Progenitor cell of endocrine pancreas (in vitro differentiated cells): ENCODE results near the gene NKX2-2. TPM values are rescaled to one million over a fixed set of nuclear protein-coding genes. Genes with fewer than 3 reads are reported as not detected.

Source experiments
- DNase-seq: peaks from one replicate; pipeline ENCODE4 v3.0.0; 2021; ENCODE audit warnings: low spot score; ENCODE audit not compliant: unreplicated experiment
- H3K27ac Mint-ChIP-seq: 2 replicates; pipeline ENCODE4 v1.8.0; 2021; ENCODE audit warnings: mild to moderate bottlenecking, moderate library complexity, mixed read lengths
- H3K27me3 Mint-ChIP-seq: 2 replicates; pipeline ENCODE4 v1.8.0; 2021; ENCODE audit warnings: mixed read lengths
- H3K36me3 Mint-ChIP-seq: 2 replicates; pipeline ENCODE4 v1.8.0; 2022; ENCODE audit warnings: mixed read lengths; ENCODE audit not compliant: insufficient read depth
- H3K4me1 Mint-ChIP-seq: 2 replicates; pipeline ENCODE4 v1.8.0; 2021; ENCODE audit warnings: low read depth, mixed read lengths
- H3K4me3 Mint-ChIP-seq: 2 replicates; pipeline ENCODE4 v1.8.0; 2021; ENCODE audit warnings: low read depth, mild to moderate bottlenecking, moderate library complexity, mixed read lengths
- H3K9me3 Mint-ChIP-seq: 2 replicates; pipeline ENCODE4 v1.8.0; 2021; ENCODE audit warnings: low read depth, mixed read lengths
- total RNA-seq: library from RNA; stranded (reverse); gene quantifications from 2 replicates; pipeline ENCODE4 v1.2.1, GENCODE V29; 2021
- TF ChIP-seq, protein P1 (sequence below): fragments of 200-600 bp; sonication (generic); IDR thresholded peaks from one replicate; pipeline ENCODE4 v1.5.0; 2021; ENCODE audit warnings: antibody characterized with exemption, mild to moderate bottlenecking; ENCODE audit not compliant: unreplicated experiment

NKX2-2 gene
- total RNA-seq, 1 donor from 2014 or later = 15.5 TPM

GRCh38 chr20:21522481-21523280 lies 8.8 kb upstream of the NKX2-2 start:
- peaks cover 3% of the 10 kb centered on the region for H3K36me3 Mint-ChIP-seq

GRCh38 chr20:21521596-21522480 lies 8.0 kb upstream of the NKX2-2 start:
- Mint-ChIP-seq H3K4me1 (peaks cover 28% of the 10 kb centered on the region), H3K4me3 (peak overlapping the region; percentile 72), H3K9me3 (peaks cover 3% of the 10 kb centered on the region), H3K27ac (peak overlapping the region; percentile 90), H3K36me3 (peaks cover 2% of the 10 kb centered on the region), H3K27me3 (peaks cover 89% of the 10 kb centered on the region)
- DNase-seq = peak; percentile 14
- TF ChIP-seq, protein P1, sequence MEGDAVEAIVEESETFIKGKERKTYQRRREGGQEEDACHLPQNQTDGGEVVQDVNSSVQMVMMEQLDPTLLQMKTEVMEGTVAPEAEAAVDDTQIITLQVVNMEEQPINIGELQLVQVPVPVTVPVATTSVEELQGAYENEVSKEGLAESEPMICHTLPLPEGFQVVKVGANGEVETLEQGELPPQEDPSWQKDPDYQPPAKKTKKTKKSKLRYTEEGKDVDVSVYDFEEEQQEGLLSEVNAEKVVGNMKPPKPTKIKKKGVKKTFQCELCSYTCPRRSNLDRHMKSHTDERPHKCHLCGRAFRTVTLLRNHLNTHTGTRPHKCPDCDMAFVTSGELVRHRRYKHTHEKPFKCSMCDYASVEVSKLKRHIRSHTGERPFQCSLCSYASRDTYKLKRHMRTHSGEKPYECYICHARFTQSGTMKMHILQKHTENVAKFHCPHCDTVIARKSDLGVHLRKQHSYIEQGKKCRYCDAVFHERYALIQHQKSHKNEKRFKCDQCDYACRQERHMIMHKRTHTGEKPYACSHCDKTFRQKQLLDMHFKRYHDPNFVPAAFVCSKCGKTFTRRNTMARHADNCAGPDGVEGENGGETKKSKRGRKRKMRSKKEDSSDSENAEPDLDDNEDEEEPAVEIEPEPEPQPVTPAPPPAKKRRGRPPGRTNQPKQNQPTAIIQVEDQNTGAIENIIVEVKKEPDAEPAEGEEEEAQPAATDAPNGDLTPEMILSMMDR = no peak

More at GRCh38 chr20:21522481-21523280, 8.8 kb upstream of the NKX2-2 start:
- Mint-ChIP-seq H3K4me3 (peak overlapping the region; percentile 66), H3K9me3 (peaks cover 9% of the 10 kb centered on the region), H3K27me3 (peaks cover 89% of the 10 kb centered on the region), H3K4me1 (peaks cover 28% of the 10 kb centered on the region), H3K27ac (peak overlapping the region; percentile 86)
- peak; percentile 47 for DNase-seq
- TF ChIP-seq, protein P1 = no peak

DNA sequence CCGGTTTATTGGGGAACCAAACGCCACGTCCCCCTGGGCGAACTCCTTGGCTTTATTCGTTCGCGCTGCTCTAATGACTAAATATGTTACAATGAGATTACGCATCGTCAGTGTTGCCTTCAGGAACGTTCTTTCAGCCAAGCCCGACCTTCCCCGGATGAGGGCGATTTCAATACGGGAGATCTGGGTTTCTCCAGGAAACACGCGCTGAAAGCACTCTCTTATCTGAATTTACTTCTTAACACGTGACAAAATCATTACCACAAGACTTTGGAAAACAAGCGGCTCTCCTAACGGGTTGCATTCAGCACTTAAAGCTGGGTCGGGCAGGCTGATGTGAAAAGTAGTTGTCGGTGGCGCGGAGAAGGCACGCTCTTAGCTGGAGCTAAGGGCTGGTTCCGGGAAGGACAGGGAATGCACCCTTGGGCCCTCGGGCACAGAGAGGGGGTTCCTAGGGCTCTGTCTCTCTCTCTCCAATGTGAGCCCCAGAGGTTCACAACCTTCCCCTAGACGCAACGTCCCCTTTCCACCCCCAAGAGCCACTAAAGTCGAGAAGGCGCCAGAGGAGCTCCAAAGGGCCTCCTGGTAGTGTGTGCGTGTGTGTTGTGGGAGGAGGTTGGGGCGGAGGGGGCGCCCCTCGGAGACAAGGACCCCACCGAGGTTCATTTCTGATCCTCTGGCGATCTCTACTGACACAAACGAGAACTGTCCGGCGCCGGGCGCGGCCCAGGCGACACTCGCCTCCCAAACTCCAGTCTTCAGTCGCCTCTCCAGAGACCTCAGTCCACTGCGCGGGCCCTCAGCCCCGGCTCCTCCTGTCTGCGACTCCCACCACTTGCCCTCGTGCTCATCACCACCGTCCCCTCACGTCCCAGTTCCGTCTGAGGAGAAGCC lies 7.1 kb upstream of the NKX2-2 start:
- peaks cover 32% of the 10 kb centered on the region for H3K4me1 Mint-ChIP-seq
- H3K9me3 Mint-ChIP-seq = no peaks in the 10 kb centered on the region
- H3K27me3 Mint-ChIP-seq = peaks cover 89% of the 10 kb centered on the region
- H3K27ac Mint-ChIP-seq = peak overlapping the region; percentile 90
- peak overlapping the region; percentile 72 for H3K4me3 Mint-ChIP-seq
- TF ChIP-seq, protein P1 = peak; percentile 35
- DNase-seq = no peak
- H3K36me3 Mint-ChIP-seq = no peaks in the 10 kb centered on the region

- Mint-ChIP-seq H3K36me3 (no peaks in the 10 kb centered on the region), H3K9me3 (no peaks in the 10 kb centered on the region), H3K4me1 (peaks cover 35% of the 10 kb centered on the region), H3K27me3 (peaks cover 85% of the 10 kb centered on the region), H3K27ac (peak overlapping the region; percentile 38), H3K4me3 (peak overlapping the region; percentile 72)
- no peak for DNase-seq
- TF ChIP-seq, protein P1 = no peak
These were observed 5.3 kb upstream of the NKX2-2 start for GRCh38 chr20:21519136-21519584.
